ENCODE measurements around the gene TRAM2.
"Not testable (repeated sequence)": the region's sequence is repeated elsewhere in the genome, so short reads cannot be mapped to it uniquely, and the experiment has no call there.

TRAM2 gene

DNA sequence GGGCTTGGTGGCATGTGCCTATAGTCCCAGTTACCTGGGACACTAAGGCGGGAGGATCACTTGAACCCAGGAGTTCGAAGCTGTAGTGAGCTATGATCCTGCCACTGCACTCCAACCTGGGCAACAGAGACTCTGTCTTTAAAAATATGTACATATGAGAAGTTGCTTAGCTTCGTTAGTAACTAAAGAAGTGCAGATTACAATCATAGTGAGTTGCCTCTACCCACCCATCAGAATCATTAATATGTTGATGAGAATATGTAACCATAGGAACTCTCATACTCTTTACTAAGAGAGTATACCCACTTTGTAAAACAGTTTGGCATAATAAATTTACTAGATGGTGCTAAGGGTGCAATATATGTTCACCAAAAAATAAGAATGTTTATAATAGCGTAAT lies 102.7 kb downstream of the TRAM2 start:
- no peak for DNase-seq

DNA sequence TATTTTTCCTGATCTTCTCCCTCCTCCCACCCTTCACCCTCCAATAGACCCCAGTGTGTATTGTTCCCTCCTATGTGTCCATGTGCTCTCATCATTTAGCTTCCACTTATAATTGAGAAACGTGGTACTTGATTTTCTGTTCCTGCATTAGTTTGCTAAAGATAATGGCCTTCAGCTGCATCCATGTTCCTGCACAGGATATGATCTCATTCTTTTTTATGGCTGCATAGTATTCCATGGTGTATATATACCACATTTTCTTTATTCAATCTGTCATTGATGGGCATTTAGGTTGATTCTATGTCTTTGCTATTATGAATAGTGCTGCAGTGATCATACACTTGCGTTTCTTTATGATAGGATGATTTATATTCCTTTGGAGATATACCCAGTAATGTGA lies 115.7 kb downstream of the TRAM2 start:
- DNase-seq = not testable (repeated sequence)

DNA sequence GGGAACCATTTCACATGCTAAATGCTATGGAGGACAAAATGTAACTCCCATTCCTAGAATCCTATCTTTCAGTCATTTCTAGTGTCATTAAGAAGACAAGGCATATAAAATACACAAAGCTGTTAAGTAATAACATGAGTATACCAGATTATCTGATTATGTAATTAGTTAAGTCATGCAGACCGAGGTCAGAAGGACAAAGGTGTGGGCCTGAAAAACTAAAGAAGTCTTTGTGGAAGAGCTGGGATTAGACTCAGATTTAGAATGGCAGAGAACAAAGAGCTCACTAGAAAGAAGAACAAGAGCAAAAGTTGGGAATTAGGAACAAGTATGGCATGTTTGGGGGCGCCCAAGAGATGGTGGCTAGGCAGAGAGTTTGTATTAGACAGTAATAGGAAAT lies 119.8 kb downstream of the TRAM2 start:
- no peak for DNase-seq

DNA sequence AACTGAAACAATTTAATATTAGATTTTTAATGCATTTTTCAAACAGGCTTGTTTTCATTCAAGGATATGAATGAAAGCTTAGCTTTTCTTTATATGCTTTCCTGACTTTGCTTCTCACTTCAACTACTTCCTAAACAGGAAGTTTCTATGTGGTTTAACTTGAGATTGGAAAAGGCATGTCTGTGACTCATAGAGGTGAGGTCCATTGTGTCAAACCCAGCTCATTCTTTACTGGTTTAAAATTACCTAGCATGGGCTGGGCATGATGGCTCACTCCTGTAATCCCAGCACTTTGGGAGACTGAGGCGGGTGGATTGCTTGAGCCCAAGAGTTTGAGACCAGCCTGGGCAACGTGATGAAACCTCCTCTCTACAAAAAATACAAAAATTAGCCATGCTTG lies 122.3 kb downstream of the TRAM2 start:
- DNase-seq = no peak
